Fibroblast of mammary gland (primary cell): Measurements from ENCODE around the gene APP.
A peak's percentile ranks its signal among the peaks of the same experiment; 100 is the strongest.

Experiments
- DNase-seq: peaks from one replicate; pipeline ENCODE4 v3.0.0-alpha.2; 2010; ENCODE audit warnings: low read depth
- H3K4me3 ChIP-seq: 2 replicates; pipeline ENCODE4 v1.5.1; 2011; ENCODE audit warnings: low read depth, mild to moderate bottlenecking, low read length, moderate library complexity; ENCODE audit not compliant: control insufficient read depth
- TF ChIP-seq, protein P1 (sequence below): conservative IDR thresholded peaks from 2 replicates; pipeline ENCODE4 v1.5.1; 2011; ENCODE audit warnings: low read depth, low read length, inconsistent platforms; ENCODE audit not compliant: control insufficient read depth, insufficient read depth

APP gene

GRCh38 chr21:25906587-25906986 is 264.0 kb downstream of the APP start:
- TF ChIP-seq, protein P1, sequence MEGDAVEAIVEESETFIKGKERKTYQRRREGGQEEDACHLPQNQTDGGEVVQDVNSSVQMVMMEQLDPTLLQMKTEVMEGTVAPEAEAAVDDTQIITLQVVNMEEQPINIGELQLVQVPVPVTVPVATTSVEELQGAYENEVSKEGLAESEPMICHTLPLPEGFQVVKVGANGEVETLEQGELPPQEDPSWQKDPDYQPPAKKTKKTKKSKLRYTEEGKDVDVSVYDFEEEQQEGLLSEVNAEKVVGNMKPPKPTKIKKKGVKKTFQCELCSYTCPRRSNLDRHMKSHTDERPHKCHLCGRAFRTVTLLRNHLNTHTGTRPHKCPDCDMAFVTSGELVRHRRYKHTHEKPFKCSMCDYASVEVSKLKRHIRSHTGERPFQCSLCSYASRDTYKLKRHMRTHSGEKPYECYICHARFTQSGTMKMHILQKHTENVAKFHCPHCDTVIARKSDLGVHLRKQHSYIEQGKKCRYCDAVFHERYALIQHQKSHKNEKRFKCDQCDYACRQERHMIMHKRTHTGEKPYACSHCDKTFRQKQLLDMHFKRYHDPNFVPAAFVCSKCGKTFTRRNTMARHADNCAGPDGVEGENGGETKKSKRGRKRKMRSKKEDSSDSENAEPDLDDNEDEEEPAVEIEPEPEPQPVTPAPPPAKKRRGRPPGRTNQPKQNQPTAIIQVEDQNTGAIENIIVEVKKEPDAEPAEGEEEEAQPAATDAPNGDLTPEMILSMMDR = no peak
- no peak for DNase-seq
- no peak overlapping the region for H3K4me3 ChIP-seq

DNA sequence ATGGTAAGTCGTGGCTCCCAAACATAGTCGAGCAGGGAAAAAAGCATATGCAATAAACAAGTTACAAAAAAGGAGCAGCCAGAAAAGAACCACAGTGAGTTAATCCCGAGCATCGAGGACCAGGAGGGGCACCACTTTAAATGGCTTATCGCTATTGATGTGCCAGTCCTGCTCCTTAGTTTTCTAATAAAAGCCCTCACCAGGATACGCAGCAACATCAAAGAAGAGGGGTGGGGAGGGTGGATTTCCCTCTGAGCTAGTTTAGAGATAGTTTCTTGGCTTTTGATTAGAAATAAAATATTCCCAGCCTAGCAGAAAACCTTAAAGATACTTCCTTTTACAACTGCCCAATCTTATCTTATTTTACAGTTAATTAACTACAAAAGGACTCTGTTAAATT is 265.4 kb downstream of the APP start:
- H3K4me3 ChIP-seq = no peak overlapping the region
- TF ChIP-seq, protein P1 = no peak
- DNase-seq = no peak

DNA sequence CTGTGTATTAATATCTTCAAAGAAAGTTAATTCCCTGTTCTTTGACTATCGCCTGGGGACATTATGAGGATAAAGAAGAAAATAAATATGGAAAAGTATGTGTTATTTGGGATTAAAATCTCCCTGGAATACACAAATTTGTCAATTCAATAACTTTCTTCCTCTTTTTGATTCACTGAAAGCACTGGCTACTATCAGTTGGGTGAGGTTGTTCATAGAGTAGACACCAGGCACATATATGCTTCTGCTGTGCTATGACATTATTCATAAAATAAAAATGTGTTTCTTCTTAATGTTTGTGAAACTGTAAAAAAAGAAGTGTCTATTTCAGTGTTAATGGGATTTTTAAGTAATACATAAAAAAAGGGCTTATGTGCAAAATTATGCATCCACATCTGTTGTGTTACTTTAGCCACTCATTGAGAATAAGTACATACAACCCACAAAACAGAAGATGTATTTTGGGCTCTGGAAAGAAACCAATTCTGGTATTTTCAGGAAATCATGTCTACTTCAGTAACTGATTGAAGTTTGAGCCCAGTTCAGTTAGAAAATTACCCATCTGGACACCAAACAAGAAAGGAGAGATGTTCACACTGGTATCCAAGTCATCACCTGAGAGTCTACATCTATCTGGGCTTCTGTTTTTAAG is 266.4 kb downstream of the APP start:
- no peak for DNase-seq
- H3K4me3 ChIP-seq = no peak overlapping the region
- TF ChIP-seq, protein P1 = no peak

DNA sequence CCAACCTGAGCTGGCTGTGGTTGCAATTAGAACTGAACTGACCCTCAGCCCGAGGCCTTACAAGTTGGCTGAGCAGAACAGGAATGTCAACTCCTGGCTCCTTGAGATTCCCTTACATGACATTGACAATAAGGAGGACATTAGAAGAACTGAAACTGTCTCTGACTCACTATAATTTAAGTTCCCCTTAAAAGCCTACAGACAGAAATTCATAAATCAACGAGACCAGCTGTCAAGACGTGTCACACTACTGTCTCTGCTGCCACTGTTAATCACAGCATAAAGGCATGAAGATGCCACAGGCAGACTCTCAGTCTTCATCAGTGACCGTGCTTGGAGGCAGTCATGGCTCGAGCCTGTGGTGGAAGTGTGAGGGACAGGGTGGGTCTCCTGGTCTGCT is 267.0 kb downstream of the APP start:
- TF ChIP-seq, protein P1 = no peak
- no peak for DNase-seq
- no peak overlapping the region for H3K4me3 ChIP-seq

DNA sequence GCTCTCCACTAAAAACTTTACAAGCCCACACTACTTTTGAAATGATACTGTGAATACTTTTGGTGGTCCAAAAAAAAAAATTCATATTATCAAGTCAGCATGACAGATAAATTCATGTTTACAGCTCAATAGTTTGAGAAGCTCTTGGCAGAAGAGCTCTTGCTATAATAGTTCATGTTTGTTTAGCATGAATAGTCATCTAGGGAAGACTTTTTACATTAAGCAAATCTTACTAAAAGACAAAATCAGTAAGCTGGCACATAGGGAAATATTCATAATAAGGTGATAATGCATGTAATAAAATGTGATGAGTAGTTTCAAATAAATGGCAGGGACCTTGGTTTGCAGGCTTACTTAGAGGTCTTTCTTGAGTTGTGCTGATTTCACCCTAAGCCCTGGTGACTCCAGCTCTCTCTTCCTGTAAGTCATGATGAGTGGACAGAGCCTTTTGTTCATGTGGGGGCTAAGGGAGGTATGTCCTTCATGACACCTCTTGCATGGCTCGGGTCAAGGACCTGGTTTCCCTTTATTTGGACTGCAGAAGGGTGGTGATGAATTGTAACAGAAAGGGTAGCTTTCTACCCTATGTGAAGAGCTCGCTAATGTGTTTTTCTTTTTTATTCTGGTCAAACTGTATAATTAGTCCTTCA is 269.1 kb downstream of the APP start:
- TF ChIP-seq, protein P1 = no peak
- H3K4me3 ChIP-seq = no peak overlapping the region
- peak; percentile 44 for DNase-seq

GRCh38 chr21:25898671-25899070 is 271.9 kb downstream of the APP start:
- H3K4me3 ChIP-seq = no peak overlapping the region
- DNase-seq = peak; percentile 20
- TF ChIP-seq, protein P1 = no peak
